Testis (tissue), 2 donors: ENCODE results near the gene NOS3.

Source experiments
- CTCF ChIP-seq, 3 experiments: fragments of 450-650 bp in 2 of 3; fragments of 200-600 bp in 1 of 3; sonication (generic) in 1 of 3; IDR thresholded peaks; one replicate each; pipeline ENCODE4 v1.5.1; 2016 to 2019; ENCODE audit warnings: antibody characterized with exemption in 3 of 3, mild to moderate bottlenecking in 2 of 3, moderate library complexity in 1 of 3
- POLR2A ChIP-seq: fragments of 450-650 bp; IDR thresholded peaks from one replicate; pipeline ENCODE4 v1.6.1; 2017; ENCODE audit warnings: antibody characterized with exemption, mild to moderate bottlenecking, moderate library complexity

- TF ChIP-seq CTCF (IDR thresholded peaks at IDR 0.05) (no peak), POLR2A (no peak)
Observed at GRCh38 chr7:150993511-150993910, 2.7 kb downstream of the NOS3 start.
